ENCODE data around the gene MACROD2. TPM values are rescaled to one million over a fixed set of nuclear protein-coding genes. Genes with fewer than 3 reads are reported as not detected.

Gene MACROD2
- total RNA-seq, 1 experiment from 2014 or later = 3.7 TPM

DNA sequence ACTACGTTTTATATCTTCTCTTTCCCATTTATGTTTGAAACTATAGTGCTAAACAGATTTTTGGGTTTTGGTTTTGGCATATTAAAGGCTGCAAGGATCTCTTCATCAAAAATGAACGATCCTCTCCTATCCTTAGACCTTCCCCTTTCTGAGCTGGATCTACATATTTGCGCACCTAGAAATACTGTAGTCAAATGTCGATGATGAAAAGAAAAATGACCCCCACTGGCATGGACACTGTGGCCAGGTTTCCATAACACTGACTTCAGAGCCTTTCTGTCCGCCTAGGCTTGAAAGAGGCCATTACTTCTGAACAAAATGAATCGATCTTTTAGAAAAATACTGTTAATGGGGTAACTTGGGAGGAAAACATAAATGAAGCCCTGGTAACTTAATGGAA is 336.3 kb downstream of the MACROD2 start:
- Histone ChIP-seq H3K9me2 (ENCODE audit: insufficient read depth) (no peaks in the 10 kb centered on the region), H3K36me3 (ENCODE audit: control insufficient read depth in 1 of 2, insufficient read depth in 2 of 2, low read length in 2 of 2) (no peaks in the 10 kb centered on the region), H3K9me3 (ENCODE audit: control insufficient read depth in 1 of 2, insufficient read depth in 1 of 2, low read depth in 1 of 2, low read length in 2 of 2) (no peaks in the 10 kb centered on the region), H3K4me1 (ENCODE audit: control insufficient read depth in 1 of 2, insufficient read depth in 2 of 2, low read length in 2 of 2) (no peaks in the 10 kb centered on the region), H3K4me3 (replicated peaks in 1 of 2; ENCODE audit: low read depth in 1 of 2, low read length in 2 of 2) (no peak overlapping the region), H3K27ac (ENCODE audit: low read depth, low read length) (no peak overlapping the region), H3K27me3 (ENCODE audit: insufficient read depth, low read length) (no peaks in the 10 kb centered on the region), H3K79me2 (ENCODE audit: insufficient read depth, low read length) (no peaks in the 10 kb centered on the region), H3K4me2 (ENCODE audit: low read length) (no peak overlapping the region), H4K20me1 (ENCODE audit: insufficient read depth) (no peaks in the 10 kb centered on the region), H3K9ac (ENCODE audit: low read length) (no peak overlapping the region), H2AFZ (ENCODE audit: low read depth, low read length, poor library complexity, severe bottlenecking) (no peak overlapping the region)
- no peak for DNase-seq (ENCODE audit: low read depth, low spot score)
- no peak for ATAC-seq
- ChIA-PET POLR2A (no interaction called here), RAD21 (ENCODE audit: low non-redundant PET in 1 of 2, low total read pairs in 2 of 2, uncharacterized antibody in 2 of 2, unreplicated experiment in 2 of 2) (no interaction called here), CTCF (no interaction called here)
- intact Hi-C loops (cut with micrococcal nuclease) = loop anchor here (10.0 kb wide), 2 partner anchors 383 to 613 kb away; no protein-coding TSS in a partner anchor
- TF ChIP-seq YY1 (IDR thresholded peaks at IDR 0.05; ENCODE audit: extremely low read depth, insufficient replicate concordance, low read depth, low read length) (no peak), SIN3A (IDR thresholded peaks at IDR 0.05; ENCODE audit: low read depth) (no peak)
- TF ChIP-seq, protein P1, sequence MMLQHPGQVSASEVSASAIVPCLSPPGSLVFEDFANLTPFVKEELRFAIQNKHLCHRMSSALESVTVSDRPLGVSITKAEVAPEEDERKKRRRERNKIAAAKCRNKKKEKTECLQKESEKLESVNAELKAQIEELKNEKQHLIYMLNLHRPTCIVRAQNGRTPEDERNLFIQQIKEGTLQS (IDR thresholded peaks at IDR 0.05) = no peak
- BruUV-seq (replicated peaks) = no TSS peak

DNA sequence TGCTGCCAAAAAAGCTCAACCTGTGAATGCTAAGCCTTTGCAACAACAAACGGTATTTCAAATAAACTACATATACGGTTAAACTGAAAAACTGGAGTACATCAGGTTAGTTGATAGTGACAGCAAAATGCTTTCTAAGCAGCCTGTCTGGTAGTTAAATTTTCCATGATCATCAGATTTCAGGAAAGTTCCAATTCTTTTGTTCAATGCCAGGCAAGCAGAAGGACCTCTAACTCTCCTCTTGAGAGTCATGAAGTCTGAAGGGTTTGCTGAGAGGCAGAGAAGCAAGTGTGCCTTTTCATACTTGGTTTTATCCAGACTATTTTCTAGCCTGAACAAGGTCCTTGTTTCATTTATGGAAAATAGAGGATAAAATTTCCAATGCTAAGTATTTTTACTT is 337.6 kb downstream of the MACROD2 start:
- Histone ChIP-seq H3K9me2 (ENCODE audit: insufficient read depth) (no peaks in the 10 kb centered on the region), H2AFZ (ENCODE audit: low read depth, low read length, poor library complexity, severe bottlenecking) (no peak overlapping the region), H3K27ac (ENCODE audit: low read depth, low read length) (no peak overlapping the region), H3K9me3 (ENCODE audit: control insufficient read depth in 1 of 2, insufficient read depth in 1 of 2, low read depth in 1 of 2, low read length in 2 of 2) (no peaks in the 10 kb centered on the region), H3K4me3 (replicated peaks in 1 of 2; ENCODE audit: low read depth in 1 of 2, low read length in 2 of 2) (no peak overlapping the region), H3K27me3 (ENCODE audit: insufficient read depth, low read length) (no peaks in the 10 kb centered on the region), H3K4me2 (ENCODE audit: low read length) (no peak overlapping the region), H3K36me3 (ENCODE audit: control insufficient read depth in 1 of 2, insufficient read depth in 2 of 2, low read length in 2 of 2) (no peaks in the 10 kb centered on the region), H3K4me1 (ENCODE audit: control insufficient read depth in 1 of 2, insufficient read depth in 2 of 2, low read length in 2 of 2) (peaks cover 0 to 5% of the 10 kb centered on the region in 2 experiments; a peak in 1 of 4 replicates), H3K9ac (ENCODE audit: low read length) (no peak overlapping the region), H4K20me1 (ENCODE audit: insufficient read depth) (no peaks in the 10 kb centered on the region), H3K79me2 (ENCODE audit: insufficient read depth, low read length) (no peaks in the 10 kb centered on the region)
- ChIA-PET CTCF (no interaction called here), POLR2A (no interaction called here), RAD21 (ENCODE audit: low non-redundant PET in 1 of 2, low total read pairs in 2 of 2, uncharacterized antibody in 2 of 2, unreplicated experiment in 2 of 2) (no interaction called here)
- TF ChIP-seq EZH2phosphoT487 (IDR thresholded peaks at IDR 0.05; ENCODE audit: borderline replicate concordance) (no peak), CEBPB (IDR thresholded peaks at IDR 0.05; ENCODE audit: low read depth) (no peak), ELF1 (IDR thresholded peaks at IDR 0.05; ENCODE audit: borderline replicate concordance, low read depth) (no peak), CBX3 (IDR thresholded peaks at IDR 0.05; ENCODE audit: low read depth) (no peak), TCF7L2 (IDR thresholded peaks at IDR 0.05; ENCODE audit: borderline replicate concordance, extremely low read depth, insufficient read depth, insufficient read length) (no peak), SP1 (IDR thresholded peaks at IDR 0.05; ENCODE audit: low read depth) (no peak), JUND (IDR thresholded peaks at IDR 0.05) (no peak), SIN3A (IDR thresholded peaks at IDR 0.05; ENCODE audit: low read depth) (no peak), POLR2AphosphoS5 (IDR thresholded peaks at IDR 0.05; ENCODE audit: low read depth, low read length) (no peak), FOSL1 (IDR thresholded peaks at IDR 0.05; ENCODE audit: low read depth) (no peak), EZH2 (IDR thresholded peaks at IDR 0.05) (no peak), POLR2A (IDR thresholded peaks at IDR 0.05; ENCODE audit: borderline replicate concordance, extremely low read depth, insufficient read depth, insufficient read length) (no peak), ZNF274 (IDR thresholded peaks at IDR 0.05; ENCODE audit: low read depth, low read length) (no peak), SRF (IDR thresholded peaks at IDR 0.05; ENCODE audit: low read depth) (no peak), MAX (IDR thresholded peaks at IDR 0.05) (no peak)
- intact Hi-C loops (cut with micrococcal nuclease) = loop anchor here (10.0 kb wide), 2 partner anchors 382 to 612 kb away; no protein-coding TSS in a partner anchor
- DNase-seq (ENCODE audit: low read depth, low spot score) (no peak), ATAC-seq (no peak)
- no TSS peak for BruUV-seq (replicated peaks)

All from HCT116 (cell line).